Coronary artery (tissue), 2 donors: Measurements from ENCODE around the gene CD2BP2.

Source experiments
- DNase-seq: peaks from one replicate; pipeline ENCODE4 v3.0.0-alpha.2; 2017; ENCODE audit warnings: low spot score
- H3K27ac ChIP-seq, 2 donors: fragments of 200-600 bp; sonication (generic); one replicate each; pipeline ENCODE4 v1.5.1; 2016 to 2019
- H3K4me3 ChIP-seq: fragments of 200-600 bp; sonication (generic); 2 replicates; pipeline ENCODE4 v1.5.1; 2016; ENCODE audit warnings: mild to moderate bottlenecking, moderate library complexity
- TF ChIP-seq, protein P1 (sequence below): fragments of 200-600 bp; sonication (generic); IDR thresholded peaks from one replicate; pipeline ENCODE4 v1.5.1; 2019; ENCODE audit warnings: antibody characterized with exemption

Gene CD2BP2

DNA sequence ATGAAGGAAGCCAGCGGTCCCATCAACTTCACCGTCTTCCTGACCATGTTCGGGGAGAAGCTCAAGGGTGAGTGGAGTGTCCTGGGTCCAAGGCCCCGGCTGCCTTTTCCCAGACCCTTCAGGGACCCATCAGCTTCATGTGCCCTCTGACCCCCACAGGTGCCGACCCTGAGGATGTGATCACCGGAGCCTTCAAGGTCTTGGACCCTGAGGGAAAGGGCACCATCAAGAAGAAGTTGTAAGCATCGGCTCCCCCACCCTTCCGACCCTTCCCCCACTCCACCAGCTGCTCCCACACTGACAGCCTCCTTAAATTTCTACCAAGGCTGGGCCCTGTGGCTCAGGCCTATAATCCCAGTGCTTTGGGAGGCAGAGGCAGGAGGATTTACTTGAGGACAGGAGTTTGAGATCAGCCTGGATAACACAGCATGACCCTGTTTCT is 21.4 kb upstream of the CD2BP2 start:
- DNase-seq: peak; percentile 70
- TF ChIP-seq, protein P1, sequence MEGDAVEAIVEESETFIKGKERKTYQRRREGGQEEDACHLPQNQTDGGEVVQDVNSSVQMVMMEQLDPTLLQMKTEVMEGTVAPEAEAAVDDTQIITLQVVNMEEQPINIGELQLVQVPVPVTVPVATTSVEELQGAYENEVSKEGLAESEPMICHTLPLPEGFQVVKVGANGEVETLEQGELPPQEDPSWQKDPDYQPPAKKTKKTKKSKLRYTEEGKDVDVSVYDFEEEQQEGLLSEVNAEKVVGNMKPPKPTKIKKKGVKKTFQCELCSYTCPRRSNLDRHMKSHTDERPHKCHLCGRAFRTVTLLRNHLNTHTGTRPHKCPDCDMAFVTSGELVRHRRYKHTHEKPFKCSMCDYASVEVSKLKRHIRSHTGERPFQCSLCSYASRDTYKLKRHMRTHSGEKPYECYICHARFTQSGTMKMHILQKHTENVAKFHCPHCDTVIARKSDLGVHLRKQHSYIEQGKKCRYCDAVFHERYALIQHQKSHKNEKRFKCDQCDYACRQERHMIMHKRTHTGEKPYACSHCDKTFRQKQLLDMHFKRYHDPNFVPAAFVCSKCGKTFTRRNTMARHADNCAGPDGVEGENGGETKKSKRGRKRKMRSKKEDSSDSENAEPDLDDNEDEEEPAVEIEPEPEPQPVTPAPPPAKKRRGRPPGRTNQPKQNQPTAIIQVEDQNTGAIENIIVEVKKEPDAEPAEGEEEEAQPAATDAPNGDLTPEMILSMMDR: no peak
- peak overlapping the region in 1 of 2 donors; percentile 95 for H3K27ac ChIP-seq

GRCh38 chr16:30375864-30376263 is 20.8 kb upstream of the CD2BP2 start:
- H3K27ac ChIP-seq: no peak overlapping the region
- peak; percentile 73 for DNase-seq
- H3K4me3 ChIP-seq: no peak overlapping the region
- TF ChIP-seq, protein P1: no peak

More for the DNA sequence above, 21.4 kb upstream of the CD2BP2 start:
- no peak overlapping the region for H3K4me3 ChIP-seq

GRCh38 chr16:30374538-30374937 is 19.4 kb upstream of the CD2BP2 start, which contains the start of gene MYL11:
Gene MYL11, plus strand, starts transcription at chr16:30374802. Its CDS starts 56 bp downstream, at chr16:30374858.
- no peak within 1 kb of the TSS for H3K4me3 ChIP-seq
- no peak for DNase-seq
- TF ChIP-seq, protein P1: no peak
- H3K27ac ChIP-seq: no peak within 1 kb of the TSS

DNA sequence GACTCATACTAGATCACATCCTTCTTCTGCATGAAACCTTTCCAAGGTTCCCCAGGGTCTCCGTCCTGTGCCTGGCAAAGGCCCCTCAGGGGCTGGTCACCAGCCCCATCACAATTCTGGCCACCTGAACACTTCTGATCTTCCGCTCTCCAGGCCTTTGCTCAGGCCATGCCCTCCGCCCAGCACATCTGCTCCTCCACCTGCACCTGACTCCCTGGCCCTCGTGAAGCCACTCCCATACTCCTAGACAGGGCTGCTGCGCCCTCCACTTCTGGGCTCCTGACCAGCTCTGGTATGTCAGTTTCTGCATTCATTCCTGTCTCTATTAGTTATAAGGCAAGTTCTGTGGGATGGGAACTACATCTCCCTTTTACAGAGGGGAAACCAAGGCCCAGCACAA is 17.6 kb upstream of the CD2BP2 start:
- no peak for DNase-seq
- no peak overlapping the region for H3K4me3 ChIP-seq
- TF ChIP-seq, protein P1: no peak
- no peak overlapping the region for H3K27ac ChIP-seq

- TF ChIP-seq, protein P1: no peak
- H3K4me3 ChIP-seq: no peak overlapping the region
- H3K27ac ChIP-seq: peak overlapping the region in 1 of 2 donors; percentile 96
- DNase-seq: no peak
Observed at GRCh38 chr16:30372038-30372712, 17.1 kb upstream of the CD2BP2 start.

GRCh38 chr16:30371248-30371816 is 16.2 kb upstream of the CD2BP2 start:
- peak overlapping the region; percentile 75 for H3K4me3 ChIP-seq
- TF ChIP-seq, protein P1: no peak
- no peak for DNase-seq
- H3K27ac ChIP-seq: peak overlapping the region; percentile 73 to 96
